ENCODE measurements around the gene C1orf21.

The C1orf21 gene

GRCh38 chr1:184461321-184461720 is 74.5 kb downstream of the C1orf21 start:
- H3K4me3 ChIP-seq (ENCODE audit: insufficient read depth, low read depth, low read length, poor library complexity, severe bottlenecking) = no peak overlapping the region
- H3K4me1 ChIP-seq (ENCODE audit: control insufficient read depth, insufficient read depth, low read length, poor library complexity, severe bottlenecking) = no peaks in the 10 kb centered on the region
- H3K9me3 ChIP-seq (ENCODE audit: control insufficient read depth, low read length) = no peaks in the 10 kb centered on the region
- no peaks in the 10 kb centered on the region for H3K36me3 ChIP-seq (ENCODE audit: control insufficient read depth, insufficient read depth, low read length)
- no peak overlapping the region for H3K27ac ChIP-seq (ENCODE audit: insufficient read depth, low read length, poor library complexity, severe bottlenecking)
- no peak for DNase-seq
- peaks cover 3% of the 10 kb centered on the region for H3K27me3 ChIP-seq (replicated peaks; ENCODE audit: control insufficient read depth, insufficient read depth, low read length, poor library complexity, severe bottlenecking)

- H3K27ac ChIP-seq (ENCODE audit: insufficient read depth, low read length, poor library complexity, severe bottlenecking) = no peak overlapping the region
- no peaks in the 10 kb centered on the region for H3K9me3 ChIP-seq (ENCODE audit: control insufficient read depth, low read length)
- H3K4me1 ChIP-seq (ENCODE audit: control insufficient read depth, insufficient read depth, low read length, poor library complexity, severe bottlenecking) = no peaks in the 10 kb centered on the region
- DNase-seq = no peak
- H3K4me3 ChIP-seq (ENCODE audit: insufficient read depth, low read depth, low read length, poor library complexity, severe bottlenecking) = no peak overlapping the region
- peaks cover 3% of the 10 kb centered on the region for H3K27me3 ChIP-seq (replicated peaks; ENCODE audit: control insufficient read depth, insufficient read depth, low read length, poor library complexity, severe bottlenecking)
- H3K36me3 ChIP-seq (ENCODE audit: control insufficient read depth, insufficient read depth, low read length) = no peaks in the 10 kb centered on the region
These were observed 75.3 kb downstream of the C1orf21 start for GRCh38 chr1:184462155-184462554.

- H3K9me3 ChIP-seq (ENCODE audit: control insufficient read depth, low read length) = no peaks in the 10 kb centered on the region
- no peak overlapping the region for H3K27ac ChIP-seq (ENCODE audit: insufficient read depth, low read length, poor library complexity, severe bottlenecking)
- no peaks in the 10 kb centered on the region for H3K4me1 ChIP-seq (ENCODE audit: control insufficient read depth, insufficient read depth, low read length, poor library complexity, severe bottlenecking)
- DNase-seq = no peak
- no peaks in the 10 kb centered on the region for H3K36me3 ChIP-seq (ENCODE audit: control insufficient read depth, insufficient read depth, low read length)
- peaks cover 3% of the 10 kb centered on the region for H3K27me3 ChIP-seq (replicated peaks; ENCODE audit: control insufficient read depth, insufficient read depth, low read length, poor library complexity, severe bottlenecking)
- H3K4me3 ChIP-seq (ENCODE audit: insufficient read depth, low read depth, low read length, poor library complexity, severe bottlenecking) = no peak overlapping the region
These were observed 76.2 kb downstream of the C1orf21 start for GRCh38 chr1:184462990-184463389.

GRCh38 chr1:184463680-184464079 is 76.9 kb downstream of the C1orf21 start:
- Histone ChIP-seq H3K36me3 (ENCODE audit: control insufficient read depth, insufficient read depth, low read length) (no peaks in the 10 kb centered on the region), H3K4me1 (ENCODE audit: control insufficient read depth, insufficient read depth, low read length, poor library complexity, severe bottlenecking) (no peaks in the 10 kb centered on the region), H3K9me3 (ENCODE audit: control insufficient read depth, low read length) (no peaks in the 10 kb centered on the region), H3K27me3 (replicated peaks; ENCODE audit: control insufficient read depth, insufficient read depth, low read length, poor library complexity, severe bottlenecking) (peaks cover 3% of the 10 kb centered on the region), H3K27ac (ENCODE audit: insufficient read depth, low read length, poor library complexity, severe bottlenecking) (no peak overlapping the region), H3K4me3 (ENCODE audit: insufficient read depth, low read depth, low read length, poor library complexity, severe bottlenecking) (no peak overlapping the region)
- no peak for DNase-seq

- Histone ChIP-seq H3K27me3 (replicated peaks; ENCODE audit: control insufficient read depth, insufficient read depth, low read length, poor library complexity, severe bottlenecking) (no peaks in the 10 kb centered on the region), H3K4me1 (ENCODE audit: control insufficient read depth, insufficient read depth, low read length, poor library complexity, severe bottlenecking) (no peaks in the 10 kb centered on the region), H3K36me3 (ENCODE audit: control insufficient read depth, insufficient read depth, low read length) (no peaks in the 10 kb centered on the region), H3K27ac (ENCODE audit: insufficient read depth, low read length, poor library complexity, severe bottlenecking) (no peak overlapping the region), H3K4me3 (ENCODE audit: insufficient read depth, low read depth, low read length, poor library complexity, severe bottlenecking) (no peak overlapping the region), H3K9me3 (ENCODE audit: control insufficient read depth, low read length) (no peaks in the 10 kb centered on the region)
- no peak for DNase-seq
These were observed 77.9 kb downstream of the C1orf21 start for GRCh38 chr1:184464757-184465156.

GRCh38 chr1:184465489-184466146 is 78.8 kb downstream of the C1orf21 start:
- Histone ChIP-seq H3K27ac (ENCODE audit: insufficient read depth, low read length, poor library complexity, severe bottlenecking) (no peak overlapping the region), H3K4me1 (ENCODE audit: control insufficient read depth, insufficient read depth, low read length, poor library complexity, severe bottlenecking) (no peaks in the 10 kb centered on the region), H3K36me3 (ENCODE audit: control insufficient read depth, insufficient read depth, low read length) (no peaks in the 10 kb centered on the region), H3K4me3 (ENCODE audit: insufficient read depth, low read depth, low read length, poor library complexity, severe bottlenecking) (no peak overlapping the region), H3K9me3 (ENCODE audit: control insufficient read depth, low read length) (no peaks in the 10 kb centered on the region), H3K27me3 (replicated peaks; ENCODE audit: control insufficient read depth, insufficient read depth, low read length, poor library complexity, severe bottlenecking) (no peaks in the 10 kb centered on the region)
- DNase-seq = no peak

- no peaks in the 10 kb centered on the region for H3K9me3 ChIP-seq (ENCODE audit: control insufficient read depth, low read length)
These were observed 80.5 kb downstream of the C1orf21 start for GRCh38 chr1:184467295-184467694.

GRCh38 chr1:184469396-184469795 is 82.6 kb downstream of the C1orf21 start:
- no peaks in the 10 kb centered on the region for H3K9me3 ChIP-seq (ENCODE audit: control insufficient read depth, low read length)
- DNase-seq = no peak
- no peaks in the 10 kb centered on the region for H3K36me3 ChIP-seq (ENCODE audit: control insufficient read depth, insufficient read depth, low read length)
- H3K4me3 ChIP-seq (ENCODE audit: insufficient read depth, low read depth, low read length, poor library complexity, severe bottlenecking) = no peak overlapping the region
- H3K27me3 ChIP-seq (replicated peaks; ENCODE audit: control insufficient read depth, insufficient read depth, low read length, poor library complexity, severe bottlenecking) = no peaks in the 10 kb centered on the region
- no peaks in the 10 kb centered on the region for H3K4me1 ChIP-seq (ENCODE audit: control insufficient read depth, insufficient read depth, low read length, poor library complexity, severe bottlenecking)
- H3K27ac ChIP-seq (ENCODE audit: insufficient read depth, low read length, poor library complexity, severe bottlenecking) = no peak overlapping the region

More at GRCh38 chr1:184467295-184467694, 80.5 kb downstream of the C1orf21 start:
- no peaks in the 10 kb centered on the region for H3K4me1 ChIP-seq (ENCODE audit: control insufficient read depth, insufficient read depth, low read length, poor library complexity, severe bottlenecking)
- no peak overlapping the region for H3K4me3 ChIP-seq (ENCODE audit: insufficient read depth, low read depth, low read length, poor library complexity, severe bottlenecking)
- no peak for DNase-seq
- H3K36me3 ChIP-seq (ENCODE audit: control insufficient read depth, insufficient read depth, low read length) = no peaks in the 10 kb centered on the region
- no peaks in the 10 kb centered on the region for H3K27me3 ChIP-seq (replicated peaks; ENCODE audit: control insufficient read depth, insufficient read depth, low read length, poor library complexity, severe bottlenecking)
- no peak overlapping the region for H3K27ac ChIP-seq (ENCODE audit: insufficient read depth, low read length, poor library complexity, severe bottlenecking)

GRCh38 chr1:184471686-184472085 is 84.9 kb downstream of the C1orf21 start:
- no peak for DNase-seq
- H3K27me3 ChIP-seq (replicated peaks; ENCODE audit: control insufficient read depth, insufficient read depth, low read length, poor library complexity, severe bottlenecking) = no peaks in the 10 kb centered on the region
- H3K36me3 ChIP-seq (ENCODE audit: control insufficient read depth, insufficient read depth, low read length) = no peaks in the 10 kb centered on the region
- H3K27ac ChIP-seq (ENCODE audit: insufficient read depth, low read length, poor library complexity, severe bottlenecking) = no peak overlapping the region
- no peaks in the 10 kb centered on the region for H3K4me1 ChIP-seq (ENCODE audit: control insufficient read depth, insufficient read depth, low read length, poor library complexity, severe bottlenecking)
- H3K9me3 ChIP-seq (ENCODE audit: control insufficient read depth, low read length) = no peaks in the 10 kb centered on the region
- no peak overlapping the region for H3K4me3 ChIP-seq (ENCODE audit: insufficient read depth, low read depth, low read length, poor library complexity, severe bottlenecking)

- H3K27ac ChIP-seq (ENCODE audit: insufficient read depth, low read length, poor library complexity, severe bottlenecking) = no peak overlapping the region
- no peaks in the 10 kb centered on the region for H3K4me1 ChIP-seq (ENCODE audit: control insufficient read depth, insufficient read depth, low read length, poor library complexity, severe bottlenecking)
- H3K9me3 ChIP-seq (ENCODE audit: control insufficient read depth, low read length) = no peaks in the 10 kb centered on the region
- H3K4me3 ChIP-seq (ENCODE audit: insufficient read depth, low read depth, low read length, poor library complexity, severe bottlenecking) = no peak overlapping the region
- no peaks in the 10 kb centered on the region for H3K27me3 ChIP-seq (replicated peaks; ENCODE audit: control insufficient read depth, insufficient read depth, low read length, poor library complexity, severe bottlenecking)
- H3K36me3 ChIP-seq (ENCODE audit: control insufficient read depth, insufficient read depth, low read length) = no peaks in the 10 kb centered on the region
- DNase-seq = no peak
These were observed 85.3 kb downstream of the C1orf21 start for GRCh38 chr1:184472136-184472535.

Measured in effector memory CD4-positive, alpha-beta T cell (primary cell).